GM19193 (cell line): ENCODE data around the gene UHRF1.

Experiments used
- POLR2A ChIP-seq: IDR thresholded peaks from 4 replicates; pipeline ENCODE4 v1.6.1; 2011; ENCODE audit not compliant: insufficient read depth, insufficient read length; ENCODE audit errors: extremely low read depth

The UHRF1 gene

DNA sequence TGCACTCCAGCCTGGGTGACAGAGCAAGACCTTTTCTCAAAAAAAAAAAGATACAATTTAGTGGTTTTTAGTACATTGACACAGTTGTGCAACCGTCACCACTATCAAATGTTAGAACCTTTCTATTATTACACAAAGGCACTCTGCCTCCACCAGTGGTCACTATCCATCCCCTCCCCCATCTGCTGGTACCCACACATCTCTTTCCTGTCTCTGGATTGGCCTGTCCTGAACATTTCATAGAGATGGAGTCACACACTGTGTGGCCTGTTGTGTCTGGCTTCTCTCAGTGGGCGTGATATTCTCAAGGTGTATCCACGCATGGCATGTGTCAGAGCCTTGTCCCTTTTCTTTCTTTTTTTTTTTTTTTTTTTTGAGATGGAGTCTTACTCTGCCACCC, 70.8 kb downstream of the UHRF1 start:
- TF ChIP-seq POLR2A = no peak

DNA sequence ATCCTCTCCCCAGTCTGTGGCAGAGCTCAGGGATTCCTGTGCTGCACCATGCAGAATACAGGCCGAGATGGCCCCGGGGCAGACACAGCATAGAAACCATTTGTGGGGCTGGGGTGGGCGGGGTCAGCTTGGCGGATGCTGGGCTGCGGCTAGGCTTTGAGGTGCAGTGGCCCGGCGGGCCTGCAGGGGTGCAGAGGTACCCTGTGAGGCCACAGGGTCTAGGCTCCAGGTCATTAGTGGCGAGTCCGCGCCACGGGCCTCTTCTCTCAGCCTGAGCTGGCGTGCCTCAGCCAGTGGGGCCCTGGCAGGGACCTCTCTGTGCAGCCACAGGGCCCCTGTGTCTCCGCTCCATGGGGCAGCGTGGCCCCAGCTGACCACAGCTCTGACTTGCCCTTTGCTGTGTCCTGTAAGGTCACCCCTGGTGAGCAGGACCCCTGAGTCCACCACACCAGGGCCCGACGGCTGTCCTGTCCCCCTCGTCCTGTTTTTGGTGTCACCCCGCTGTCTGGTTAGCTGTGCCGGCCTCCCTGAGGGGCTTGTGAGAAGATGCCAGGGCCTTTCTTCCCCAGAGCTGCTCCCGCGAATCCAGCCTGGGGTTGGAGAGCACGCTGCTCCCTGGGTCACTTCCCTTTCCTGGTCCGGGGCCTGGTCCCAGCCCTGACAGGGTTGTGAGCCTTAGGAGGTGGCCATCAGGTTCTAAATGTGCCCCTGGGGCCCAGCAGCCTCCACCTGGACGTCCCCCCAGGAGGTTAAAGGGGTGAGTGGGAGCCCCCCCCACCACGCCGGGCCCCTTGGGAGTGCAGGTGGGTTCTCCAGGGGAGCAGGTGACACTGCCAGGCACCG, 71.8 kb downstream of the UHRF1 start:
- no peak for TF ChIP-seq POLR2A

DNA sequence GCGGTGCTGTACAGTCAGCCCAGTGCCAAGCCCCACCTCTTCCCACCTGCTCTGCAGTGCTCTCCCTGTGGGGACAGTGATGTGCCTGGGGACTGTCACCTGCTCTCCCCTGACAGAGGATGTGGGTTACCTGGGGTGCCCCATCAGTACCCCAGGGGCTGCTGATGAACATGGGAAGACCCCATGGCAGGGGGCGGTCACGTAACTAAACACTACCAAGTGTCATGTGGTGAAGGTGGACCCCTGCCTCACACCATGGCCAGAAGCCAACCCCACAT, 72.3 kb downstream of the UHRF1 start:
- TF ChIP-seq POLR2A = no peak

DNA sequence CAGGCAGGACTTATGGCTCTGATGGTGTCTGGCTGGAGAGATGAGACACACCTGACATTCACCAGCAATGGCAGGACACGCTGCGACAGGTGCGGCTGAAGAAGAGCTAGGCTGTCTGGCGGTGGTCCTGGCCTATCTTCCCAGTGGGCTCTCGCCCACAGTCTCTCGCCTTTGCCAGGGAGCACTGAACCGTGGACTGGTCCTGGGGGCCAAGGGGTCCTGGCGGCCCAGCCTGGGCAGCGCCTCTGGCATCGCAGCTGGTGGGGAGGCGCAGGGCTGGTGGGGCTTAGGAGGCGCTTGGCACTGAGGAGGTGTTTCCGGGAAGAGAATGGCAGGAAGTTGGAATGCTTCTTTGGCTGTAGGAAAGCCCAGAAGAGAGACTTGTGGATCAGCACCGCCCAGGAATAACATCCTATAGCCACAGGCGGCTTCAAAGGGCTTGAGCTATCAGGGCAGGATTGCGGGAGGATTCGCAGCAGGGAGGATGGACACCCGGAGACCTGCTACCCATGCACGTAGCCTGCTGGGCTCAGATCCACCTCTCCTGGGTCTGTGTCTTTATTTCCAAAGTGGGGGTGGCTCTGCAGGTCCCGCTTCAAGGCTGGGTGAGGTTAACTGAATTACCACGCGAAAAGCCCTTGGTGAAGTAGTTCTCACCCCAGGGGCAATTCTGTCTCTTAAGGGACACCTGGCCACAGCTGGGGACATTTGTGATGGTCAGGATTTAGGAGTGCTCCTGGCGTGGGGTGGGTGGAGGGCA, 74.2 kb downstream of the UHRF1 start:
- TF ChIP-seq POLR2A = no peak

DNA sequence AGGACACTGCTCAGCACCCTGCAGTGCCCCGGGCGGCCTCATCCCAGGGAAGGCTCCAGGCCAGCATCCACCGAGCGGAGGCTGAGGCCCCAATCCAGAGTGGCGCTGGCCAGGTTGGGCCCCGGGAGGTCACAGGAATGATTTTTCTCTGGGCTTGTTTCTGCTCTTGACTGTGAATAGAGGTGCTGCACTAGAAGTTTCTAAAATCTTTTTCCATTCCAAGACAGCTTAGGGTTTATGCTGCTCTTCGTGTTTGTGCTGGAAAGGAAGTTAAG, 74.7 kb downstream of the UHRF1 start:
- no peak for TF ChIP-seq POLR2A

DNA sequence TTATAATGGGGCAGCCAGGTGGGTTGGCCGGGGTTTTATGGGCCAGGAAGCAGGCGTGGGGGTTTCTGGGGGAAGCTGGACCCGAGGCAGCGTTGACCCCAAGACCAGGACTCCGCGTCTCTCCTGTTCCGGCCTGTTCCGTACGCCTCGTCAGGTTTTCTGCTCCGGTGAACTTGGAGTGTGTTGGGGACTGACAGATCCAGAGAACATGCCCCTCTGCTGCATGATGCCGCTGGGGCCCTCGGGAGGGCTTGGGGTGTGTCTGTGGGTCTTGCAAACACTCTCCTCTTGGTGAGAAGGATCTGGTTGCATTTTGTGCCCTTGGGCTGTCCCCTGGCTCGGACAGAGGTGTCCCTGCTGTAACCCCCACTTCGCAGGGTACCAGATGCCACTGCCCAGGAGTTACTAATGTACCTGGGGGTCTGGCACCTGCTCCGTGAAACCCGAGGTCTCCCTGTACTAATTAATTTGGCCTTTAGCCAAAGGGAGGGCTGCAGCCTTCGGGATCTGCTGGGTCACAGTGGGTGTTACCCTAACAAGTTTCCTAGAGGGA, 75.2 kb downstream of the UHRF1 start:
- no peak for TF ChIP-seq POLR2A

DNA sequence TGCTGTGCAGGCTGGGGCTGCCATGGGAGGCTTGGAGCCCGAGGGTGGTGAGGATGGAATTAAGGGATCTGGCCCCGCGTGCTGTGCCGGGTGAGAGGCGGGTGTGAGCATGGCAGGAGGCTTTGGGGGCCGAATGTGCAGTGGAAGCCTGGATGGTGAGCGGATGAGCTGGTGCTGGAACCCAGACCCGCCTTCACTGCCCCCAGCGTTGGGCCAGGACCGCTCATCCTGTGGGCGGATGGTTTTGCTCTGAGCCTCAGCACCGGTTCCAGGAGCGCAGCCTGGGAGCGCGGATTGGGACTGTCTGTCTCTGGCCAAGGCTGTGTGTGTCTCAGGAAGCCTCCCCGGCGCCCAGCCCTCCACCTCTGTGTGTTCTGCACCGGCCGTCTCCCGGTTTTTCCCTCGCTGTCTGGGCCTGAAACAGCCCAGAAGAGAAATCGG, 76.3 kb downstream of the UHRF1 start:
- no peak for TF ChIP-seq POLR2A

DNA sequence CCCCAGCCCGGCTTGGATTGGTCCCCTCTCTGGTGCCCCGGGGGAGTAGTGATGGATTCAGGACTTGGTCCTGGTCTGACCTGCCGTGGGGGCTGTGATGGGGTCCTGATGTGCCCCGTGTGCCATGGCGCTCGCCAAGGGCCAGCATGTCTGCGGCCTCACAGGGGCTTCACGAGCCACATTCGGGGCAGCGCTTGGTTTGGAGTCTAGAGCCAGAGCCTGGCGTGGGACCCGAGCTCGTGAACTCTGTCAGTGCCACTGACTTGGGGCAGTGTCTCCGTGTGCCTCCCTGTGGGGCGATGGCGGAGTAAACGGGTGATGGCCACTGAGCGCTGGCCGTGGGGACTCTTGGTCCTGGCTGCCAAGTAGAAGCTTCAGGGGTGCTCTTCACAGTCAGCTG, 76.8 kb downstream of the UHRF1 start:
- no peak for TF ChIP-seq POLR2A

DNA sequence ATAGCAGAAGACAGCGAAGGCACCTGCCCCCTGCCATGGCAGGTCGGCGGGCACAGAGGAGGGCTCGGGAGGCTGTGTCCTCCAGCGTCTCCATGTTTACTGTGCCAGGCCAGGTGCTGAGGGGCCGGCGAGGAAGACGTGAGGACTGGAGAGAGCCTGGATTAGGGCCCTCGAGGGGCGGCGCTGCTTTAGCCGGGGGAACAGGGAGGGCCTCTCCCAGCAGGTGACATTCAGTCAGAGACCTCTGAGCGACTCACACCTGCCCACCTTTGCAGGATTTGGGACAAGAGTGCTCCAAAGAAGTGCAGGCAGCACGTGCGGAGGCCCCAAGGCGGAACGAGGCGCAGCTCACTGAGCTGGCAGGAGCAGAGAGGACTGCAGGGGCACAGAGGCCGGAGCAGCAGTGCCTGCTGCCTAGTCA, 77.2 kb downstream of the UHRF1 start:
- no peak for TF ChIP-seq POLR2A

DNA sequence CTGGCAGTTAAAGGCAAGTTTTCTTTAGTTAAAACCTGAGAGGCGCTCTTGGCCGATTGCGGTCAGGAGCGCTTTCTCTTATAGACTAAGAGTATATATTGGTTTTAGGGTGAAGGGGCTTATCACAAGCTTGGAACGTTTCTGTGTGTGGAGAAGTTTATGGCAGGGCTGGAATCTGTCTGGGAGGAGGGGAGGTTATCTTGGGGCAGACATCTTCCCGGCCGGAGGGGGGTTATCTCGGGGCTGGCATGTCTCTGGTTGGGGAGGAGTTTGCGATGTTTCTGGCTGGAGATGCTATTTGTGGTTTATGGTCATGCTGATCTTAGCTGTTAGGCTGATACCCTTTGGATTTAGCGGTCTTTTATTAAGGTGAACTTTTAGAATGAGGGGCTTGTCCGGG, 78.0 kb downstream of the UHRF1 start:
- TF ChIP-seq POLR2A = no peak

DNA sequence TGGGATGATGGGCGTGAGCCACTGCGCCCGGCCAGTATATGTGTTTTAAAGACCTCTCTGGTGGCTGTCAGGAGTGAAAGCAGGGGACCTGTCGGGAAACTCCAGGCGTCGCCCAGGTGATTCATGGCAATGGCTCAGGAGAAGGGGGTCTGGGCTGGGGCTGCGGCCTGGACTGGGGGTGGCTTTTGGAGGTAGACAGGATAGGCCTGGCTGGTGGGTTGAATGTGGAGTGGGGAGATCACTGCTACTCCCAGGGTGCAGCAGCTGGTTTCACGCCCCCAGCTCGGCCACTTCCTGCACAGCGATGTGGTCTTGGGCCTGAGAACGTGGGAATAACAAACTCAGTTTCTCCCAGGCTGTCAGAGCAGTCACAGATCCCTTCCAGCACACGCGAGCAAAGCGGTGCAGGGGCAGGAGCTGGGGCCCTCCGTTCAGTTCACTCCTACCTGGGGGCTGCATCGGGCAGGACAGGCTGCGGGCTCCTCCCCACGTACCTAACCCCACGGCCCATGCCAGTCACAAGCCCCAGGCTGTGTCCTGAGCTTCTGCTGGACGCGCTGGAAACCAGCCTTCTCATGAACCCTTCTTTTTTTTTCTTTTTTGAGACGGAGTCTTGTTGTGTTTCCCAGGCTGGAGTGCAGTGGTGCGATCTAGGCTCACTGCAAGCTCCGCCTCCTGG, 78.5 kb downstream of the UHRF1 start:
- no peak for TF ChIP-seq POLR2A

DNA sequence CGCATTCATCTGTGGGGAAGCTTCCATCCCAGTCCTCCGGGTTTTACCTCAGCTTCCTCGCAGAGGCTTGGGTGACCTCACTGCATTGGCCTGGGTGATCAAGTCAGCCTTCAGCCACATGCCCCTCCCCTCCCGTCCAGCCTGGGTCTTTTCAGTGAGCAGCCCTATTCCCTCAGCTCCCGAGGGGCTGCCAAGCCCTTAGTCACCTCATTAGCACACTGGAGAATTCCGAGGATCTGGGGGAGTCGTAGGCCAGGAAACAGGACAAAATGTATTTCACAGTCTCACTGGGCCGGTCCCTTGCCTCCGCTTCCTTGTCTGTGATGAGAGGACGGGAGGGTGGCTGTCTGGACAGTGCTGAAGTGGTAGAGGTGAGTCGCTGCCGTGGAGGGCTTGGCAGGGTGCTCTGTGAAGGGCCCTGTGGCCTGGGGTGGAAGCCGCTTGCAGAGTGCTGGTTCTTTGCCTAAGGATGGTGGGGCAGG, 79.5 kb downstream of the UHRF1 start:
- TF ChIP-seq POLR2A = no peak

DNA sequence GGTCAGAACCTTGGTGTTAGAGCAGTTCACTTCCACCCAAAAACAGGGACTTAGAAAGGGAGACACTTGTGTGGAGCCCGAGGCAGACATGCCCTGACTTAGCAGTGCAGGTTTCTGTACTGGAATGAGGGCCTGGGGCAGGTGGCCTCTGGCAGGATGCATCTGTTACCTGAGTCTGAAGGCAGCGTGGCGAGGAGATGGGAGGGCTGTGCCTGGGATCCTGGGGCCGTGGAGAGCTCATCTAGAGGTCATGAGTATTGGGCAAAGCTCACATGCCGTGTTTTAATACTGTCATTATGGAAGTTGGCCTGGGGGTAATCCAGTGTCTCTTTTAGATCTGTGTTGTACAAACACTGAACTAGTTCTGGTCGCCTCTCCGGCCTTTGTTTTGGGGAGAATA, 81.0 kb downstream of the UHRF1 start:
- no peak for TF ChIP-seq POLR2A

DNA sequence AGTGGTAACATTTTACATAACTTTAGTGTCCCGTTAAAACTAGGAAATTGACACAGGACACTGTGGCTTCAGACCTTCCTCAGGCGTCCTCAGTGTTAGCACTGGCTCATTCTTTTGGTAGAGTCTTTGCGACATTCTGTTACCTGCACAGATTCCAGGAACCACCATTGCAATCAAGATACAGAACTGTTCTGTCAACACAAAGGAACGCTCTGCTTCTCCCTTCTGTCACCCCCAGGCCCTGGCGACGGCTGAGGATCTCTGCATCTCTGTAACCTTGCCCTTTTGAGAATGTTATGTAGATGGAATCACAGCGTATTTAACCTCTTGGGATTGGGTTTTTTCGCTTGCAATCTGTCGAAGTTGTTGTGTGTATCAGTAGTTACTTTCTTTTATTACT, 82.2 kb downstream of the UHRF1 start:
- no peak for TF ChIP-seq POLR2A

DNA sequence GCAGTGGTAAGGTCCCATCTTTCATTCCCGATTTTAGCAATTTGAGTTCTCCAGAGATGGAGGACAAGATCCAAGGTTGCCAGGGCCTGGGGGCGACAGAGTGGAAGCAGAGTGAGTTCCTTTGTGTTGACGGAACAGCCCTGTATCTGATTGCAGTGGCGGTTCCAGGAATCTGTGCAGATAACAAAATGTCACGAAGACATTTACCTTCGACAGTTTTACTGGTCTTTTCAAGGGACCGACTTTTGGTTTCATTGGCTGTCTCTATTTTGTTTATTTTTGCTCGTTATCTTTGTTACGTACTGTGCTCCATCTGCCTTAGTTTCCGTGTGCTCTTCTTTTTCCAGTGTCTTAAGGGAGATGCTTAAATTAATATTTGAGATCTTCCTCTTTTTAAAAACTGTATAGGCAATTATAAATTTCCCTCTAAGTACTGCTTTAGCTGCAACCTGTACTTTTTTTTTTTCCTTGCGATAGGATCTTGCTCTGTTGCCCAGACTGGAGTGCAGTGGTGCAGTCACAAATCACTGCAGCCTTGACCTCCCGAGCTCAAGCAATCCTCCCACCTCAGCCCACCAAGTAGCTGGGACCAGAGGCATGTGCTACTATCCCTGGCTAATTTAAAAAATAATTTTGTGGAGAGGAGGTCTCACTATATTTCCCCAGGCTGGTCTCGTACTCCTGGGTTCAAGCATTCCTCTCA, 82.8 kb downstream of the UHRF1 start:
- no peak for TF ChIP-seq POLR2A
